ENCODE measurements around the gene KCNK4.

Gene KCNK4

GRCh38 chr11:64330888-64331287, 39.8 kb downstream of the KCNK4 start:
- Histone ChIP-seq H3K36me3 (ENCODE audit: insufficient read depth, low read length) (no peaks in the 10 kb centered on the region), H3K9me3 (ENCODE audit: low read depth, low read length) (no peaks in the 10 kb centered on the region), H3K9ac (ENCODE audit: insufficient read length) (no peak overlapping the region), H3K27ac (no peak overlapping the region), H3K4me3 (no peak overlapping the region)
- no peak for TF ChIP-seq FOXP2 (optimal IDR thresholded peaks at IDR 0.05; ENCODE audit: control extremely low read depth, extremely low read length, insufficient read depth)
- no peak for TF ChIP-seq EZH2 (IDR thresholded peaks at IDR 0.05)
- TF ChIP-seq POLR2AphosphoS5 (IDR thresholded peaks at IDR 0.05; ENCODE audit: borderline replicate concordance, low read depth, low read length) = no peak
- no peak for DNase-seq (ENCODE audit: low read depth, low spot score)

- no peaks in the 10 kb centered on the region for H3K9me3 ChIP-seq (ENCODE audit: low read depth, low read length)
- no peak for DNase-seq (ENCODE audit: low read depth, low spot score)
- no peak overlapping the region for H3K9ac ChIP-seq (ENCODE audit: insufficient read length)
- TF ChIP-seq POLR2AphosphoS5 (IDR thresholded peaks at IDR 0.05; ENCODE audit: borderline replicate concordance, low read depth, low read length) (no peak), EZH2 (IDR thresholded peaks at IDR 0.05) (no peak), FOXP2 (optimal IDR thresholded peaks at IDR 0.05; ENCODE audit: control extremely low read depth, extremely low read length, insufficient read depth) (no peak)
- H3K36me3 ChIP-seq (ENCODE audit: insufficient read depth, low read length) = no peaks in the 10 kb centered on the region
- no peak overlapping the region for H3K27ac ChIP-seq
- no peak overlapping the region for H3K4me3 ChIP-seq
Observed at GRCh38 chr11:64331569-64332371, 40.7 kb downstream of the KCNK4 start.

- no peaks in the 10 kb centered on the region for H3K36me3 ChIP-seq (ENCODE audit: insufficient read depth, low read length)
- no peak overlapping the region for H3K27ac ChIP-seq
- H3K9ac ChIP-seq (ENCODE audit: insufficient read length) = no peak overlapping the region
- TF ChIP-seq EZH2 (IDR thresholded peaks at IDR 0.05) (no peak), POLR2AphosphoS5 (IDR thresholded peaks at IDR 0.05; ENCODE audit: borderline replicate concordance, low read depth, low read length) (no peak), FOXP2 (optimal IDR thresholded peaks at IDR 0.05; ENCODE audit: control extremely low read depth, extremely low read length, insufficient read depth) (no peak)
- DNase-seq (ENCODE audit: low read depth, low spot score) = no peak
- no peaks in the 10 kb centered on the region for H3K9me3 ChIP-seq (ENCODE audit: low read depth, low read length)
- H3K4me3 ChIP-seq = no peak overlapping the region
Observed at GRCh38 chr11:64333556-64333955, 42.5 kb downstream of the KCNK4 start.

GRCh38 chr11:64334764-64335735, 43.9 kb downstream of the KCNK4 start:
- H3K27ac ChIP-seq = no peak overlapping the region
- no peak overlapping the region for H3K4me3 ChIP-seq
- no peaks in the 10 kb centered on the region for H3K9me3 ChIP-seq (ENCODE audit: low read depth, low read length)
- no peaks in the 10 kb centered on the region for H3K36me3 ChIP-seq (ENCODE audit: insufficient read depth, low read length)
- no peak for TF ChIP-seq FOXP2 (optimal IDR thresholded peaks at IDR 0.05; ENCODE audit: control extremely low read depth, extremely low read length, insufficient read depth)
- no peak for TF ChIP-seq POLR2AphosphoS5 (IDR thresholded peaks at IDR 0.05; ENCODE audit: borderline replicate concordance, low read depth, low read length)
- TF ChIP-seq EZH2 (IDR thresholded peaks at IDR 0.05) = no peak
- DNase-seq (ENCODE audit: low read depth, low spot score) = no peak
- H3K9ac ChIP-seq (ENCODE audit: insufficient read length) = no peak overlapping the region

- H3K9ac ChIP-seq (ENCODE audit: insufficient read length) = no peak overlapping the region
- H3K4me3 ChIP-seq = no peak overlapping the region
- TF ChIP-seq POLR2AphosphoS5 (IDR thresholded peaks at IDR 0.05; ENCODE audit: borderline replicate concordance, low read depth, low read length) (no peak), FOXP2 (optimal IDR thresholded peaks at IDR 0.05; ENCODE audit: control extremely low read depth, extremely low read length, insufficient read depth) (no peak), EZH2 (IDR thresholded peaks at IDR 0.05) (no peak)
- peak overlapping the region; percentile 27; the same call in 1 of the 2 replicates for H3K27ac ChIP-seq
- DNase-seq (ENCODE audit: low read depth, low spot score) = no peak
- no peaks in the 10 kb centered on the region for H3K36me3 ChIP-seq (ENCODE audit: insufficient read depth, low read length)
- H3K9me3 ChIP-seq (ENCODE audit: low read depth, low read length) = no peaks in the 10 kb centered on the region
Observed at GRCh38 chr11:64337538-64338249, 46.6 kb downstream of the KCNK4 start.

- Histone ChIP-seq H3K36me3 (ENCODE audit: insufficient read depth, low read length) (no peaks in the 10 kb centered on the region), H3K27ac (no peak overlapping the region), H3K4me3 (no peak overlapping the region), H3K9me3 (ENCODE audit: low read depth, low read length) (no peaks in the 10 kb centered on the region), H3K9ac (ENCODE audit: insufficient read length) (no peak overlapping the region)
- TF ChIP-seq FOXP2 (optimal IDR thresholded peaks at IDR 0.05; ENCODE audit: control extremely low read depth, extremely low read length, insufficient read depth) = no peak
- TF ChIP-seq EZH2 (IDR thresholded peaks at IDR 0.05) = no peak
- no peak for TF ChIP-seq POLR2AphosphoS5 (IDR thresholded peaks at IDR 0.05; ENCODE audit: borderline replicate concordance, low read depth, low read length)
- no peak for DNase-seq (ENCODE audit: low read depth, low spot score)
Observed at GRCh38 chr11:64338716-64339115, 47.6 kb downstream of the KCNK4 start.

- Histone ChIP-seq H3K27ac (no peak overlapping the region), H3K36me3 (ENCODE audit: insufficient read depth, low read length) (no peaks in the 10 kb centered on the region), H3K9ac (ENCODE audit: insufficient read length) (no peak overlapping the region), H3K4me3 (no peak overlapping the region), H3K9me3 (ENCODE audit: low read depth, low read length) (no peaks in the 10 kb centered on the region)
- no peak for DNase-seq (ENCODE audit: low read depth, low spot score)
- TF ChIP-seq EZH2 (IDR thresholded peaks at IDR 0.05) = no peak
- no peak for TF ChIP-seq POLR2AphosphoS5 (IDR thresholded peaks at IDR 0.05; ENCODE audit: borderline replicate concordance, low read depth, low read length)
- no peak for TF ChIP-seq FOXP2 (optimal IDR thresholded peaks at IDR 0.05; ENCODE audit: control extremely low read depth, extremely low read length, insufficient read depth)
Observed at GRCh38 chr11:64339286-64339685, 48.2 kb downstream of the KCNK4 start.

All from SK-N-MC (cell line).